Endothelial cell of umbilical vein (primary cell): Measurements from ENCODE around the gene KHNYN. TPM values are rescaled to one million over a fixed set of nuclear protein-coding genes. Genes with fewer than 3 reads are reported as not detected.

Experiments used
- BruUV-seq: library from RNA; stranded (reverse); fragments of 400-500 nt; replicated peaks from 2 replicates; lab custom pipeline; 2021; lab: Mats Ljungman, UMichigan
- CTCF ChIA-PET: fragments of 300-600, 350-600 bp; sonication (Branson Sonifier 250); formaldehyde crosslinking; loops from one replicate; lab custom pipeline; 2021; ENCODE audit warnings: antibody characterized with exemption, inconsistent platforms; lab: Charles Lee
- POLR2A ChIA-PET: fragments of 300-600, 350-600 bp; sonication (Branson Sonifier 250); formaldehyde crosslinking; loops from one replicate; lab custom pipeline; 2021; ENCODE audit warnings: antibody characterized with exemption, inconsistent platforms; lab: Charles Lee
- DNase-seq: peaks from one replicate; pipeline ENCODE4 v3.0.0-alpha.2; 2011; ENCODE audit warnings: low read depth, low spot score
- FAIRE-seq: peaks from 2 replicates; lab custom pipeline; 2011; peaks lifted over from hg19 to GRCh38; lab: Jason Lieb, UNC
- H2AFZ ChIP-seq: 2 replicates; pipeline ENCODE4 v1.6.0; 2012; ENCODE audit warnings: low read depth, low read length, control low read depth, inconsistent platforms
- H3K27ac ChIP-seq: 2 replicates; pipeline ENCODE4 v1.5.1; 2011; ENCODE audit warnings: low read depth, mild to moderate bottlenecking, control low read depth, low read length, moderate library complexity; ENCODE audit not compliant: insufficient read depth
- H3K27me3 ChIP-seq, 2 experiments: 2 replicates each; pipeline versions ENCODE4 v1.6.0 to v1.6.1; 2011; ENCODE audit warnings: low read length in 2 of 2, mixed read lengths in 1 of 2; ENCODE audit not compliant: control insufficient read depth in 2 of 2, insufficient read depth in 2 of 2
- H3K36me3 ChIP-seq, 2 experiments: 2 replicates in 1 of 2; 3 replicates in 1 of 2; pipeline ENCODE4 v1.5.1; 2011; ENCODE audit warnings: low read length in 2 of 2, mild to moderate bottlenecking in 1 of 2, moderate library complexity in 1 of 2; ENCODE audit not compliant: control insufficient read depth in 2 of 2, insufficient read depth in 2 of 2; ENCODE audit errors: extremely low read depth in 1 of 2
- H3K4me1 ChIP-seq: 3 replicates; pipeline ENCODE4 v1.5.1; 2011; ENCODE audit warnings: mild to moderate bottlenecking, low read length; ENCODE audit not compliant: control insufficient read depth, insufficient read depth; ENCODE audit errors: extremely low read depth
- H3K4me2 ChIP-seq: 2 replicates; pipeline ENCODE4 v1.6.1; 2011; ENCODE audit warnings: low read length, control low read depth, mixed read lengths; ENCODE audit not compliant: insufficient read depth
- H3K4me3 ChIP-seq, 3 experiments: fragments of 200-600 bp in 1 of 3; sonication (generic), shearing (Covaris generic) in 1 of 3; replicated peaks in 1 of 3; 2 replicates each; pipeline ENCODE4 v1.5.1; 2011 to 2016; ENCODE audit warnings: control low read depth in 3 of 3, low read length in 3 of 3, mild to moderate bottlenecking in 2 of 3, inconsistent platforms in 1 of 3, low read depth in 1 of 3, moderate library complexity in 1 of 3; ENCODE audit not compliant: insufficient read depth in 1 of 3
- H3K79me2 ChIP-seq: 2 replicates; pipeline ENCODE4 v1.6.0; 2012; ENCODE audit warnings: low read length, inconsistent platforms; ENCODE audit not compliant: control insufficient read depth, insufficient read depth
- H3K9ac ChIP-seq: replicated peaks from 2 replicates; pipeline ENCODE3; 2011; ENCODE audit warnings: low read length, control low read depth; ENCODE audit not compliant: insufficient read depth; ENCODE audit errors: extremely low read depth
- H3K9me1 ChIP-seq: replicated peaks from 3 replicates; pipeline ENCODE4 v1.6.0; 2011; ENCODE audit warnings: mild to moderate bottlenecking, low read length; ENCODE audit not compliant: control insufficient read depth, insufficient read depth; ENCODE audit errors: extremely low read depth
- H3K9me3 ChIP-seq: replicated peaks from 2 replicates; pipeline ENCODE4 v1.5.1; 2012; ENCODE audit warnings: low read length, inconsistent platforms; ENCODE audit not compliant: control insufficient read depth, insufficient read depth
- H4K20me1 ChIP-seq: replicated peaks from 2 replicates; pipeline ENCODE3; 2011; ENCODE audit warnings: mild to moderate bottlenecking, low read length; ENCODE audit not compliant: control insufficient read depth, insufficient read depth; ENCODE audit errors: extremely low read depth
- CTCF ChIP-seq, 2 donors: IDR thresholded peaks; 1 replicate in 1 of 2; 2 replicates in 1 of 2; pipeline ENCODE4 v1.5.1; 2011; ENCODE audit warnings: low read length in 2 of 2, mild to moderate bottlenecking in 2 of 2, moderate library complexity in 2 of 2, control low read depth in 1 of 2, inconsistent platforms in 1 of 2, low read depth in 1 of 2; ENCODE audit not compliant: insufficient read depth in 1 of 2; ENCODE audit errors: extremely low read depth in 1 of 2
- EZH2 ChIP-seq: IDR thresholded peaks from 2 replicates; pipeline ENCODE4 v1.6.1; 2012; ENCODE audit warnings: borderline replicate concordance, low read depth, mild to moderate bottlenecking, moderate library complexity, low read length, inconsistent platforms; ENCODE audit not compliant: severe bottlenecking
- FOS ChIP-seq: IDR thresholded peaks from 2 replicates; pipeline ENCODE4 v1.6.1; 2011; ENCODE audit warnings: mild to moderate bottlenecking, low read length, moderate library complexity, borderline replicate concordance; ENCODE audit not compliant: insufficient read depth
- GATA2 ChIP-seq: IDR thresholded peaks from 2 replicates; pipeline ENCODE4 v1.7.0; 2011; ENCODE audit warnings: low read depth, mild to moderate bottlenecking, moderate library complexity, mixed read lengths, low read length; ENCODE audit not compliant: insufficient read length, insufficient read depth
- JUN ChIP-seq: IDR thresholded peaks from 2 replicates; pipeline ENCODE4 v1.6.1; 2011; ENCODE audit warnings: borderline replicate concordance, low read depth; ENCODE audit not compliant: insufficient read length, insufficient read depth
- MAX ChIP-seq: IDR thresholded peaks from 2 replicates; pipeline ENCODE4 v1.6.1; 2011; ENCODE audit not compliant: insufficient read depth, insufficient read length
- MYC ChIP-seq: IDR thresholded peaks from one replicate; pipeline ENCODE4 v1.6.1; 2011; ENCODE audit warnings: mild to moderate bottlenecking, low read depth, low read length
- POLR2AphosphoS5 ChIP-seq: IDR thresholded peaks from 2 replicates; pipeline ENCODE4 v1.6.1; 2012; ENCODE audit warnings: low read depth, mild to moderate bottlenecking, control low read depth, low read length, moderate library complexity; ENCODE audit not compliant: insufficient read depth
- dilution Hi-C: fragments of 300-500 bp; cut with MboI; formaldehyde crosslinking; loops from one replicate; pipeline ENCODE4 v1.15.0; 2019; ENCODE audit warnings: low sequenced_read_pairs; ENCODE audit not compliant: extremely low pct_ligation_motif_present
- intact Hi-C: fragments of 100-400 bp; cut with micrococcal nuclease; formaldehyde crosslinking; loops from one replicate; pipeline ENCODE4 v1.10.0; 2022
- polyA plus RNA-seq, 4 experiments: library from polyadenylated mRNA; depleted of rRNA in 3 of 4; stranded (reverse) in 3 of 4; unstranded in 1 of 4; fragments of >200 nt; gene quantifications; 2 replicates each; pipeline versions ENCODE4 v1.2.1 to v1.2.3, GENCODE V29; 2011 to 2012; ENCODE audit warnings: missing spikeins in 1 of 4
- total RNA-seq: library from RNA; stranded (reverse); gene quantifications from 2 replicates; pipeline ENCODE4 v1.2.3, GENCODE V29; 2021

The KHNYN gene
- total and polyA plus RNA-seq, 2 donors (not counting 3 experiments of a cell fraction or from before 2014, with no cell fraction given) = 25.4 to 63.3 TPM

- no peak overlapping the region for H3K4me3 ChIP-seq
- DNase-seq (no peak), FAIRE-seq (no peak)
- POLR2A ChIA-PET = interaction anchor here (1.8 kb wide), 1 partner anchor 15 kb away, joined by 5 read pairs; no protein-coding TSS in a partner anchor
- intact Hi-C loops = no loop called here
- no peak overlapping the region for H2AFZ ChIP-seq
- no peaks in the 10 kb centered on the region for H3K9me3 ChIP-seq
- H3K27me3 ChIP-seq = no peaks in the 10 kb centered on the region
- TF ChIP-seq EZH2 (no peak), MAX (no peak), JUN (no peak), POLR2AphosphoS5 (no peak), MYC (no peak), FOS (no peak), CTCF (IDR thresholded peaks at IDR 0.05; ENCODE audit: extremely low read depth in 1 of 2, insufficient read depth in 1 of 2, low read depth in 1 of 2, low read length in 2 of 2) (no peak), GATA2 (no peak)
- no peak overlapping the region for H3K4me2 ChIP-seq
- peaks cover 17% of the 10 kb centered on the region for H3K4me1 ChIP-seq
- H3K79me2 ChIP-seq = no peaks in the 10 kb centered on the region
- no TSS peak for BruUV-seq
- H3K9ac ChIP-seq = no peak overlapping the region
- CTCF ChIA-PET = interaction anchor here (1.4 to 3.9 kb wide), 3 partner anchors 14 to 84 kb away, joined by 3 to 50 read pairs (median 23); partner anchors contain the start of gene NYNRIN
- peaks cover 4 to 32% of the 10 kb centered on the region in 2 experiments for H3K36me3 ChIP-seq
- H3K27ac ChIP-seq = no peak overlapping the region
- no peaks in the 10 kb centered on the region for H4K20me1 ChIP-seq
- dilution Hi-C loops = no loop called here
- H3K9me1 ChIP-seq = no peaks in the 10 kb centered on the region
Measured at GRCh38 chr14:24416932-24417619, 12.7 kb upstream of the KHNYN start.
